GM21619 (cell line): ENCODE results near the gene PRKCE.

Experiments used
- ATAC-seq: cut with Tn5 transposase; IDR thresholded peaks from one replicate; pipeline ENCODE4 v1.9.1; 2021; ENCODE audit not compliant: unreplicated experiment

PRKCE gene

GRCh38 chr2:45981384-45981930, 330.0 kb downstream of the PRKCE start:
- no peak for ATAC-seq

DNA sequence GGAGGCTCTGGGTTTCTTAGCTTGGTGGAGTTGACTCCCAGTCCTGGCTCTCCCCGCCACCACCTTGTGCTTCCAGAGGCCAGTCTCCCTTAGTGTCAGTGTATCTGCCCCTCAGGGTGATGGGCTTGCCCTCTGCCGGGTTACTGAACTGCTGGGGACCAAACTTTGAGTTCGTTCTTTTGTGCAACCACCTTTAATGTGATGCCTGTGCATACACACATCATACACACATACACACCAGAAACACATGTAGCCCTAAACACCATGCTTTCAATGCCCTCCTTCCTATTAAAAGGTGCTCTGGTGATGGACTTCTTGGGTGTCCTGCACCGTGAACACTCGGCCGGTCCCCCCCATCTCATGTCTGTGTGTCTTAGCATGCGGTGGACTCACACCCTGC, 330.6 kb downstream of the PRKCE start:
- no peak for ATAC-seq

DNA sequence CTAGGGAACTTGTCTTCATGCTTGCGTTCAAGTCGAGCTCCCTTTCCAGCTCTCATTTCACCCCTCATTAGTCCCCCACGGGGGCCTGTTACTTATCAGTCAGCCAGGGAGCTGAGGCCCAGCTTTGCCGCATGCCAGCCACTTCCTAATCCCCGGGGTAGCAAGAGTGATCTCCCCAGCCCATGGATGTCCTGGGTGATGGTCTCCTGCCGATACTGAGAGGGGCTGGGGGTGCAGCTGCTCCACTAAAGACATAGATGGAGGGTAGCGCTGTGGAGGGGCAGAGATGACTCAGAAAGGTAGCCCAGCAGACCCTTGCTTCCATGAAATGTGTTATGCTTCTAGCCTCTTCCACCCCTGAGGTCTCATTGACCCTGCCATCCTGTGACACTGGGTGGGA, 331.7 kb downstream of the PRKCE start:
- ATAC-seq, result no peak

DNA sequence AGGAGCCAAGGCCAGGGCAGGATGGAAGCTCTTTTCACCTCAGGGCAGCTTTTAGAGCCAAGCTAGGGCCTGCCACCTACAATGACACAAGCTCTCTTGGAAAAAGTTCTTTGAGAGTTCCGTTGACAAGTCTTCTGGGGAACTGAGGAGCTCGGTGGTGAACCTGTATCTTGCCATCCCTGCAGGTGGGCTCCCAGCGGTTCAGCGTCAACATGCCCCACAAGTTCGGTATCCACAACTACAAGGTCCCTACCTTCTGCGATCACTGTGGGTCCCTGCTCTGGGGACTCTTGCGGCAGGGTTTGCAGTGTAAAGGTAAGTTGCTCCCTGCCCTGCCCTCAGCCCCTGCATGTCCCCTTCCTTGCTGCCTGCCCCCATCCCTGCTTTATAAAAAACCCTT, 332.9 kb downstream of the PRKCE start:
- no peak for ATAC-seq

DNA sequence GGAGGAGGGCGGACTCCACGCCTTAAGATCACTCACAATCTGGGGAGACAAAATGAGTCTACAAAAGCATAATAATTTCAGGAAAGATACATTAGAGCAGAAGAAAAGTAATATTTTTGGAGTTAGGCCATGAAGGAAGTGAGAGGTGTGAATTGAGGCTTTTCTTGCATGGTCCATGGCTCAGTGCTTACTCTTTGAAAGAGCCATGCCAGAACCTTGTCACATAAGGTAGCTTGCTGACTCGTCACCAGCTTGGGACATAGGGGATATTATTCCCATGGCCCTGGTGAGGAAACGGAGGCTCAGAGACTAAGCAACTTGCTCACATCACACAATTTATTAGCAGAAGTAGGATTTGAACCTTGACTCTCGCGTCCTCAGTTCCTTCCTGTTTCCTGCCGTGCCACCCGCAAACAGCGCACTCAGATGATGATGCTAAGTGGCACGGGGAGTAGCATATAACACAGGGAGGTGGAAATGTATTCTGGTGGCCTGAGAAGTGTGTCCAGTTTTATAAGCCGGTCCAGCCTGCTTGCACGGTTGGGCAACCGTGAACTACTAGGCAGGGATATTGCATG, 333.5 kb downstream of the PRKCE start:
- ATAC-seq, result no peak

DNA sequence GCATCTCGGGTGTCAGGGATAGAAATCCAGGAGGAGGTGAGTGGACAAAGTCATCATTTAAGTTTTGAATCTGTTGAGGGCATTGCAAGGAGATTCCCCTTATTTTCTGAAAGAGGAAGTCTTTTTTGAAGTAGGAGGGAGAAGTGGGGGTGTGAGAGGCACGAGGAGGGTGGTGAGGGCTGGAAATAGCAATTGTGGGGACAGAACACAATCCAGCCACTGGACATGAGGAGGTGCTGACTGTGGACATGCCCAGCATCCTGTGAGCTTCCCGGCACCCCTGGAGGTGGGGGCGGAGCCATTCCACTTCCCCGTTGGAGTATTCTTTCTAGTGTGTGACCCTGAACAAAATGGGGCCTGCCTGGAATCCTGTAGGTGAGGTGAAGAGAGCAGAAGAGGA, 335.0 kb downstream of the PRKCE start:
- ATAC-seq, result no peak

DNA sequence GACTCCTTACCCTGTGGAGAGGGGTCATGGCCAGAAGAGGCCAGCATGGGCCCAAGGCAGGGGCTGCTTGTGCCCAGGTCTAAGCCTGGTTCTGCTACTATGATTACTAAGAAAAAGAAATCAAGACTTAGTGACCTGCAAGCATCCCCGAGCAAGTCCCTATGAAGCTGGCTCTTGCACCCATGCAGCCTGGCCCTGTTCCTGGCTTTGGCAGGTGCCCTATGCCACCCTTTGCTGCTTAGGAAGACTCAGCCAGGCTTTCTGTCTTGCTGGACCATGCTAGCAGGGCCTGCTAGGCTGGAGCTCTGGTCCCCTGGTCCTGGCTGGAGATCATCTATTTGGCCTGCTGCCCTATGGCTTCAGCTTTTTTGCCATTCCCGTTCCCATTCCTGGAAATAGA, 336.4 kb downstream of the PRKCE start:
- no peak for ATAC-seq

DNA sequence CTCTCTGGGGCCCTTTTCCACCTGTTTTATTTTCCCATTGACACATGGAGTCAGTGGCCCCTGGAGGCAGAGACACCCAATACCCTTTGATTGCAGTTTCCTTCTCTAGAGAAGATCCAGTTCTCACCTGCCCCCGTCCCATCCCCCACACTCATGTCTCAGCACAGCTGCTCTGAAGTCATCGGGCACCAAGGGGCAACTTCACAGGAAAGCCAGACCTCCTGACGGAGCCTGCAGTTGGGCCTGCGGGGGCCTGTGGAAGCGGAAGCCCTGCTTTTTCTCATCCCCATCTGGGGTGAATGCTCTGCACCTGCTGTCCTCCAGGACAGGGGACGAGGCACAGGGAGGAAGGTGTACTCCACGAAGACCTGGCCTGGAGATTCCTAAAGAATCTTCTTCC, 337.4 kb downstream of the PRKCE start:
- no peak for ATAC-seq

DNA sequence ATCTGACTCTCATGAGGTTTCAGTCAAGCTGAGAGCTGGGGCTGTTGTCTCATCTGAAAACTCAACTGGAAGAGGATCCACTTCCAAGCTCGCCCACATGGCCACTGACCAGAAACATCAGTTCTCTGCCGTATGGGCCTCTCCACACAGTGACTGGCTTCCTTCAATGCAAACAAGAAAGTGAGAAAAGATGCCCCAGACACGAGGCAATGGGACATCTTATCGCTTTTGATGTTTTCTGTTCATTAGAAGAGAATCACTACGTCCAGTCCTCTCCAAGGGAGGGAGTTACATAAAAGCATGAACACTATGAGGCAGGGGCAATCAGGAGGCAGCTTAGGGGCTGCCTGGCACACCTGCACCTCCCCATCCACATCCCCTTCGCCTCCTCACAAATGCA, 338.7 kb downstream of the PRKCE start:
- ATAC-seq, result no peak

GRCh38 chr2:45992021-45992740, 340.7 kb downstream of the PRKCE start:
- ATAC-seq, result no peak

GRCh38 chr2:45992741-45993475, 341.4 kb downstream of the PRKCE start:
- ATAC-seq, result no peak

GRCh38 chr2:45993476-45993991, 342.1 kb downstream of the PRKCE start:
- no peak for ATAC-seq

DNA sequence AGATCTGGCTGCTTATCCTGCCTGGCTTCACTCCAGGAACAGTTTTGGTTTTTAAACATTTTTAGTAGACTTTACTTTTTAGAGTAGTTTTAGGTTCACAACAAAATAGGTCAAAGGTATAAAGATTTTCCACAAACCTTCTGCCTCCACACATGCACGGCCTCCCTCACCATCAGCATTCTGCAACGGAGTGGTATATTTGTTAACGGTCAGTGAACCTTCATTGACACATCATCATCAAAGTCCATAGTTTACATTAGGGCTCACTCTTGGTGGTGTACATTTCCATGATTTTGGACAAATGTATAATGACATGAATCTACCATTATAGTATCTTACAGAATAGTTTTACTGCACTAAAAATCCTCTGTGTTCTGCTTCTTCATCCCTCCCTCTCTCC, 342.6 kb downstream of the PRKCE start:
- no peak for ATAC-seq

DNA sequence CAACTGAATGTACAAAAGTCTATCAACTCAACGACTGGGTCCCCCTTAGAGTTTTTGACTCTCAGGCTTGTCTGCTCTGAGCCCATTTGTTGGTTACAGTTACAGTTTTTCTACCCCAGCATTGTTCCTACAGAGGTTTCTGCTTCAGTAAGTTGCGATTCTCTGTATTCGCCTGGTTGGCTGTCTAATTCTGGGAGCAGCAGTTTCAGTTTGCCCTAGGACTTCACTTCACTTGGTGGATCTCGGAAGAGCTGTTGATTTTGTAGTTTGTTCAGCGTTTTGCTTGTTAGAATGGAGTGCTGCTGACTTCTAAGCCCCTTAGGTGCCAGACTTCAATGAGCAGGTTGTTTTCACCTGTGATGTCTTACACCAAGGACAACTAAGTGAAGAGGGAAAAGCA, 349.2 kb downstream of the PRKCE start:
- ATAC-seq, result no peak

DNA sequence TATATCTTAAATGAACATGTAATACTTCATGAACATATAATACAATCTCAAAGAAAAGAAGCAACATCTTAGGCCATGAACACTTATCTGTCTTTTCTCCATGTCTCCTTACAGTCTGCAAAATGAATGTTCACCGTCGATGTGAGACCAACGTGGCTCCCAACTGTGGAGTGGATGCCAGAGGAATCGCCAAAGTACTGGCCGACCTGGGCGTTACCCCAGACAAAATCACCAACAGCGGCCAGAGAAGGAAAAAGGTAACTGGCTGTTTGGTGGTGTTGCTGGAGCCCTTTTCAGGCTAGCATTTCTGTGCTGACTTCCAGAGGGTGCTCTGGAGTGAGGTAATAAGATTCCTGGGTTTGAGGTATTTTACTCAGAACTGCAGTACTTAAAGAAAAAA, 349.8 kb downstream of the PRKCE start:
- ATAC-seq, result no peak

- ATAC-seq, result no peak
Measured at GRCh38 chr2:46001741-46002506, 350.4 kb downstream of the PRKCE start.

DNA sequence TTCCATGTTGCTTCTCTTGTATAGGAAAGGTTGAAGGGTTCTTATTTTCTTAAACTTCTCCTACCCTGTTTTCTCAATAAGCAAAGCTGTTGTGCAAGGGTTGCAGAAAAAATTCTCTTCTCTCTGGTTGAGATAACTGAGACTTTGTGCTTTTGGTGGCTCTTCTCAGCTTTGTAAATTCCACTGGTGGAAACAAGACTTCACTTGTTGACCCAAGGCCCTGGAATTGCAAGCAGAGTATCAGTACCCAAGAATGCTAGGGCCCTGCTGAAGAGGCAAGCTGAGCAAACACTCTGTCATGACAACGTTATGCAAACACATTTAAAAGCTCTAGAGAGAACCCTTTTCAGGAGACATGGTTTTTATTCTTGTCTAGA, 351.0 kb downstream of the PRKCE start:
- no peak for ATAC-seq

DNA sequence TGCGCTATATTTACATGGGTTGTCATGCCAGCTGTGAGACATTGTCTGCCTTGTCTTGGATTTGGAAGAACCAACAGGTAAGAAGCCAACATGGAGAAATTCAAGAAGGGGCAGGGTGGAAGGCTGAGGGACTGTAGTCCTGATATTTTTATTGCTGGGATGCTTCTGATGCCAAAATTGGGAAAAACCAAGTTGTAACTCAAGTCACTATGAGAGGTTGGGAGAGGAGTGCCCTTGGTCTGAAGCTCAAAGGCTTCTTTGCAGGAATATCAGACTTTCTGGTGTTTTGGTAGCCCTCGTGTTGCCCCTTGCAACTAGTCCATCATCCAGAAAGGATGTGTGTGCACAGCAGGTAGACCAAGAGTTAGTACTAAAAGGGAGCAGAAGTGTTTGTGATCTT, 351.5 kb downstream of the PRKCE start:
- ATAC-seq, result no peak

GRCh38 chr2:46003903-46004473, 352.5 kb downstream of the PRKCE start:
- ATAC-seq, result no peak

GRCh38 chr2:46006473-46007025, 355.1 kb downstream of the PRKCE start:
- no peak for ATAC-seq

DNA sequence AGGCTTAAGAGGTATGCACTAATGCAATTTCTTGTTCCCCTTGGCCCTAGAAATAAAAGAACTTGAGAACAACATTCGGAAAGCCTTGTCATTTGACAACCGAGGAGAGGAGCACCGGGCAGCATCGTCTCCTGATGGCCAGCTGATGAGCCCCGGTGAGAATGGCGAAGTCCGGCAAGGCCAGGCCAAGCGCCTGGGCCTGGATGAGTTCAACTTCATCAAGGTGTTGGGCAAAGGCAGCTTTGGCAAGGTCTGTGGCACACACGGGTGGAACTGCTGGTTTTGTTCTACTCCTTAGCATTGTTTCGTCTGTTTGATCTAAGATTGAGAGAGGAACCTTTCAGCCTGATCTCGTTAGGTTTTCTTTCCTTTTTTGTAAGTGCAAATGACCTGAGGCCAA, 355.9 kb downstream of the PRKCE start:
- no peak for ATAC-seq
